Measurements from ENCODE around the gene ACKR1. TPM values are rescaled to one million over a fixed set of nuclear protein-coding genes. Genes with fewer than 3 reads are reported as not detected.

Gene ACKR1
- total RNA-seq, 3 donors from 2014 or later = 19.5 to 30.4 (median 27.6) TPM

GRCh38 chr1:159228554-159228953 is 23.9 kb downstream of the ACKR1 start:
- ATAC-seq = no peak
- DNase-seq = no peak
- intact Hi-C loops (cut with DNase I, micrococcal nuclease) = no loop called here
- Histone ChIP-seq H3K9me3 (no peaks in the 10 kb centered on the region), H3K4me1 (ENCODE audit: low read depth) (no peaks in the 10 kb centered on the region), H3K36me3 (ENCODE audit: low read depth) (no peaks in the 10 kb centered on the region), H3K4me3 (no peak overlapping the region)
- TF ChIP-seq CTCF (IDR thresholded peaks at IDR 0.05) = no peak

- Histone ChIP-seq H3K4me3 (no peak overlapping the region), H3K9me3 (no peaks in the 10 kb centered on the region), H3K4me1 (ENCODE audit: low read depth) (no peaks in the 10 kb centered on the region), H3K36me3 (ENCODE audit: low read depth) (no peaks in the 10 kb centered on the region)
- TF ChIP-seq CTCF (IDR thresholded peaks at IDR 0.05) = no peak
- intact Hi-C loops (cut with DNase I, micrococcal nuclease) = no loop called here
- DNase-seq = no peak
- no peak for ATAC-seq
Observed at GRCh38 chr1:159229260-159229885, 24.7 kb downstream of the ACKR1 start.

- no peak for TF ChIP-seq CTCF (IDR thresholded peaks at IDR 0.05)
- ATAC-seq = no peak
- Histone ChIP-seq H3K9me3 (no peaks in the 10 kb centered on the region), H3K4me3 (no peak overlapping the region), H3K36me3 (ENCODE audit: low read depth) (no peaks in the 10 kb centered on the region), H3K4me1 (ENCODE audit: low read depth) (no peaks in the 10 kb centered on the region)
- DNase-seq = no peak
- intact Hi-C loops (cut with DNase I, micrococcal nuclease) = no loop called here
Observed at GRCh38 chr1:159229896-159230295, 25.2 kb downstream of the ACKR1 start.

GRCh38 chr1:159239551-159240220 is 35.0 kb downstream of the ACKR1 start:
- Histone ChIP-seq H3K4me3 (no peak overlapping the region), H3K36me3 (ENCODE audit: low read depth) (no peaks in the 10 kb centered on the region), H3K9me3 (no peaks in the 10 kb centered on the region), H3K4me1 (ENCODE audit: low read depth) (no peaks in the 10 kb centered on the region)
- DNase-seq (no peak), ATAC-seq (no peak)
- intact Hi-C loops (cut with DNase I, micrococcal nuclease) = no loop called here
- no peak for TF ChIP-seq CTCF (IDR thresholded peaks at IDR 0.05)

GRCh38 chr1:159247266-159247665 is 42.6 kb downstream of the ACKR1 start:
- intact Hi-C loops (cut with DNase I, micrococcal nuclease) = no loop called here
- no peaks in the 10 kb centered on the region for H3K4me1 ChIP-seq (ENCODE audit: low read depth)
- H3K9me3 ChIP-seq = no peaks in the 10 kb centered on the region
- no peak for DNase-seq
- no peaks in the 10 kb centered on the region for H3K36me3 ChIP-seq (ENCODE audit: low read depth)
- TF ChIP-seq CTCF (IDR thresholded peaks at IDR 0.05) = no peak
- H3K4me3 ChIP-seq = no peak overlapping the region
- ATAC-seq = no peak
